HepG2 (cell line): ENCODE data around the gene PFKFB2. TPM values are rescaled to one million over a fixed set of nuclear protein-coding genes. Genes with fewer than 3 reads are reported as not detected.
A peak's percentile ranks its signal among the peaks of the same experiment; 100 is the strongest.

Experiments
- ATAC-seq: fragments of 200-7000 bp; cut with Tn5 transposase; 3 replicates; pipeline ENCODE4 v1.9.1; 2020; ENCODE audit warnings: mild to moderate bottlenecking, moderate library complexity
- BruUV-seq: library from RNA; stranded (reverse); fragments of 400-500 nt; replicated peaks from 2 replicates; lab custom pipeline; 2021; lab: Mats Ljungman, UMichigan
- CTCF ChIA-PET: fragments of 300-600 bp; formaldehyde crosslinking; extraction: SDS; loops from one replicate; lab custom pipeline; 2021; ENCODE audit warnings: low total read pairs, inconsistent platforms, low intra/inter-chr PET ratio; lab: Yijun Ruan, JAX
- POLR2A ChIA-PET: fragments of 350-600 bp; sonication (Branson Sonifier 250); formaldehyde crosslinking; loops from one replicate; lab custom pipeline; 2020; ENCODE audit warnings: antibody characterized with exemption, inconsistent platforms; lab: Yijun Ruan, JAX
- DNase-seq: peaks from one replicate; pipeline ENCODE4 v3.0.0-alpha.2; 2015; ENCODE audit warnings: low spot score
- FAIRE-seq: peaks from 3 replicates; lab custom pipeline; 2011; peaks lifted over from hg19 to GRCh38; lab: Jason Lieb, UNC
- H2AFZ ChIP-seq: one replicate; pipeline ENCODE4 v1.6.1; 2011; ENCODE audit warnings: low read length, inconsistent platforms
- H3K27ac ChIP-seq: fragments of 300-600 bp; 3 replicates; pipeline ENCODE4 v1.8.0; 2011; ENCODE audit warnings: mixed run types, mild to moderate bottlenecking, mixed read lengths, low read length, inconsistent platforms; ENCODE audit not compliant: insufficient read depth; ENCODE audit errors: extremely low read length
- H3K27me3 ChIP-seq, 2 experiments: fragments of 200-600 bp in 1 of 2; 2 replicates in 1 of 2; 3 replicates in 1 of 2; pipeline versions ENCODE4 v1.6.0 to v1.8.0; 2011; ENCODE audit warnings: low read length in 2 of 2, mild to moderate bottlenecking in 2 of 2, moderate library complexity in 2 of 2, inconsistent platforms in 1 of 2; ENCODE audit not compliant: insufficient read depth in 2 of 2, control insufficient read depth in 1 of 2
- H3K36me3 ChIP-seq, 2 experiments: fragments of 200-600 bp in 1 of 2; replicated peaks in 1 of 2; 2 replicates in 1 of 2; 3 replicates in 1 of 2; pipeline versions ENCODE4 v1.5.1 to v1.8.0; 2011; ENCODE audit warnings: low read length in 2 of 2, inconsistent platforms in 1 of 2; ENCODE audit not compliant: insufficient read depth in 2 of 2, control insufficient read depth in 1 of 2
- H3K4me1 ChIP-seq: 2 replicates; pipeline ENCODE4 v1.5.1; 2012; ENCODE audit warnings: low read length, inconsistent platforms; ENCODE audit not compliant: insufficient read depth
- H3K4me2 ChIP-seq: 2 replicates; pipeline ENCODE4 v1.6.0; 2011; ENCODE audit warnings: low read depth, low read length, inconsistent platforms
- H3K4me3 ChIP-seq, 3 experiments: fragments of 200-600 bp in 1 of 3; sonication (generic), shearing (Covaris generic) in 1 of 3; replicated peaks in 1 of 3; 2 replicates each; pipeline ENCODE4 v1.5.1; 2011 to 2016; ENCODE audit warnings: low read length in 3 of 3, inconsistent platforms in 2 of 3, low read depth in 2 of 3, mild to moderate bottlenecking in 2 of 3, control low read depth in 1 of 3, mixed read lengths in 1 of 3; ENCODE audit not compliant: insufficient read depth in 1 of 3
- H3K79me2 ChIP-seq: one replicate; pipeline ENCODE4 v1.6.1; 2011; ENCODE audit warnings: low read length, inconsistent platforms; ENCODE audit not compliant: insufficient read depth
- H3K9ac ChIP-seq: 2 replicates; pipeline ENCODE4 v1.6.0; 2011; ENCODE audit warnings: mild to moderate bottlenecking, low read depth, low read length, inconsistent platforms; ENCODE audit not compliant: insufficient read depth
- H3K9me3 ChIP-seq: 2 replicates; pipeline ENCODE4 v1.5.1; 2012; ENCODE audit warnings: mild to moderate bottlenecking, low read length
- H4K20me1 ChIP-seq: 2 replicates; pipeline ENCODE4 v1.6.0; 2011; ENCODE audit warnings: inconsistent platforms, mild to moderate bottlenecking, low read length, moderate library complexity; ENCODE audit not compliant: insufficient read depth
- CTCF ChIP-seq: sonication (generic); formaldehyde crosslinking; IDR thresholded peaks from 2 replicates; pipeline ENCODE4 v1.5.0; 2020; ENCODE audit warnings: mild to moderate bottlenecking, missing genetic modification reagents, moderate library complexity
- EED ChIP-seq: sonication (generic); formaldehyde crosslinking; IDR thresholded peaks from 2 replicates; pipeline ENCODE4 v1.5.0; 2020; ENCODE audit warnings: mild to moderate bottlenecking, missing genetic modification reagents
- GZF1 ChIP-seq: sonication (generic); formaldehyde crosslinking; IDR thresholded peaks from 2 replicates; pipeline ENCODE4 v1.5.1; 2020; ENCODE audit warnings: mild to moderate bottlenecking, missing genetic modification reagents
- PRDM4 ChIP-seq: sonication (generic); formaldehyde crosslinking; IDR thresholded peaks from 2 replicates; pipeline ENCODE4 v1.9.0; 2021; ENCODE audit warnings: missing genetic modification reagents, borderline replicate concordance
- SAP130 ChIP-seq: IDR thresholded peaks from 2 replicates; pipeline ENCODE4 v1.6.1; 2016; ENCODE audit warnings: low read depth
- SMC3 ChIP-seq: IDR thresholded peaks from 2 replicates; pipeline ENCODE4 v1.6.1; 2011; ENCODE audit warnings: low read length, improper control_type of control experiment
- TAF1 ChIP-seq: sonication (generic); formaldehyde crosslinking; IDR thresholded peaks from 2 replicates; pipeline ENCODE4 v1.4.0; 2020; ENCODE audit warnings: missing genetic modification reagents
- TP53 ChIP-seq: sonication (generic); formaldehyde crosslinking; conservative IDR thresholded peaks from 2 replicates; pipeline ENCODE4 v1.4.0; 2020; ENCODE audit warnings: missing genetic modification reagents
- ZFP1 ChIP-seq: IDR thresholded peaks from 2 replicates; pipeline ENCODE4 v1.6.1; 2016
- ZNF160 ChIP-seq: sonication (generic); formaldehyde crosslinking; IDR thresholded peaks from 2 replicates; pipeline ENCODE4 v1.8.0; 2022; ENCODE audit warnings: mild to moderate bottlenecking, inconsistent platforms, missing genetic modification reagents
- ZNF646 ChIP-seq: sonication (generic); formaldehyde crosslinking; IDR thresholded peaks from 2 replicates; pipeline ENCODE4 v1.9.0; 2021; ENCODE audit warnings: mild to moderate bottlenecking, missing genetic modification reagents
- ZNF772 ChIP-seq: sonication (generic); formaldehyde crosslinking; IDR thresholded peaks from 2 replicates; pipeline ENCODE4 v1.5.0; 2020; ENCODE audit warnings: mild to moderate bottlenecking, missing genetic modification reagents
- ZSCAN9 ChIP-seq: IDR thresholded peaks from 2 replicates; pipeline ENCODE4 v1.6.1; 2016; ENCODE audit warnings: borderline replicate concordance
- WGBS: methylation state at CpG from one replicate; pipeline ENCODE4 v1.1.6; 2017; ENCODE audit warnings: low lambda C conversion rate; 5-methylcytosine and 5-hydroxymethylcytosine counted together
- in situ Hi-C: cut with HindIII; loops from 2 replicates; pipeline ENCODE4 v1.10.0; 2017; ENCODE audit warnings: low pct_unique_long_range_greater_than_20kb; ENCODE audit not compliant: extremely low pct_ligation_motif_present
- intact Hi-C: fragments of 100-400 bp; cut with micrococcal nuclease; formaldehyde crosslinking; loops from one replicate; pipeline ENCODE4 v1.10.0; 2022; ENCODE audit not compliant: unreplicated experiment
- polyA plus RNA-seq, 8 experiments: library from polyadenylated mRNA; depleted of rRNA in 3 of 8; stranded (reverse) in 7 of 8; unstranded in 1 of 8; fragments of >200 nt; fragmentation: Illumina TruSeq in 4 of 8; extraction: Trizol in 4 of 8; gene quantifications; 2 replicates each; pipeline versions ENCODE4 v1.2.1 to v1.2.3, GENCODE V29; 2011 to 2016; ENCODE audit warnings: low read depth in 4 of 8, missing spikeins in 1 of 8, mixed read lengths in 1 of 8; ENCODE audit not compliant: insufficient read depth in 1 of 8
- total RNA-seq, 5 experiments: library from RNA; depleted of rRNA; stranded (reverse); fragments of >200 nt; fragmentation: Illumina TruSeq; extraction: Trizol; gene quantifications; 2 replicates each; pipeline ENCODE4 v1.2.3, GENCODE V29; 2016; ENCODE audit warnings: low read depth in 1 of 5

The PFKFB2 gene
- total and polyA plus RNA-seq, 2 of the 13 experiments (the other 11 are each of a cell fraction or from before 2014, with no cell fraction given), result 4.6 to 10.6 TPM

- peak; percentile 38 for DNase-seq
- TF ChIP-seq ZFP1 (CRISPR knock-in tag) (no peak), CTCF (peak; percentile 59), TAF1 (CRISPR knock-in tag) (no peak), TP53 (CRISPR knock-in tag) (no peak), PRDM4 (CRISPR knock-in tag) (no peak), ZNF646 (CRISPR knock-in tag) (no peak), ZSCAN9 (CRISPR knock-in tag) (no peak), EED (no peak), ZNF160 (CRISPR knock-in tag) (no peak), SAP130 (0 out of 2 replicates have a peak, but pooled peaks have one; percentile 37), SMC3 (peak; percentile 53; the same call in 1 of the 2 replicates), GZF1 (CRISPR knock-in tag) (no peak), ZNF772 (CRISPR knock-in tag) (peak; percentile 40; the same call in 1 of the 2 replicates)
Measured at GRCh38 chr1:207049974-207050391, 3.1 kb upstream of the PFKFB2 start.

More at GRCh38 chr1:207049974-207050391, 3.1 kb upstream of the PFKFB2 start:
- Histone ChIP-seq H3K9me3 (no peaks in the 10 kb centered on the region), H3K79me2 (peaks cover 54% of the 10 kb centered on the region), H2AFZ (no peak overlapping the region), H3K36me3 (peaks cover 0 to 10% of the 10 kb centered on the region in 2 experiments; a peak in 1 of 5 replicates), H3K27me3 (no peaks in the 10 kb centered on the region; a peak in 1 of 5 replicates), H3K4me3 (peak overlapping the region; percentile 95 to 98 (median 96)), H3K27ac (peak overlapping the region; percentile 90), H3K4me2 (peak overlapping the region; percentile 98), H3K4me1 (peaks cover 62% of the 10 kb centered on the region), H3K9ac (peak overlapping the region; percentile 94), H4K20me1 (no peaks in the 10 kb centered on the region; the same call in none of the 2 replicates)
- ChIA-PET POLR2A (interaction anchor here (2.0 kb wide), 1 partner anchor 18 kb away, joined by 6 read pairs; the partner anchor contains the start of gene C1orf116), CTCF (interaction anchor here (1.4 to 3.2 kb wide), 2 partner anchors 27 to 450 kb away, joined by 3 to 14 read pairs; no protein-coding TSS in a partner anchor)
- BruUV-seq, result TSS peak; percentile 46
- in situ Hi-C loops, result no loop called here
- intact Hi-C loops, result loop anchor here (1.0 to 2.0 kb wide), 3 partner anchors 17 to 45 kb away; partner anchors contain the start of gene C1orf116
- FAIRE-seq (no peak), ATAC-seq (no peak)
- 2% methylated on average over 6 of the region's 6 CpGs for WGBS
